Stimulated activated naive CD8-positive, alpha-beta T cell treated with anti-CD3 and anti-CD28 coated beads, Interleukin-15, amount 100 ng/mL, for 72 hours (primary cell): Measurements from ENCODE around the gene AUTS2.
A peak's percentile ranks its signal among the peaks of the same experiment; 100 is the strongest.

Source experiments
- ATAC-seq: fragments of 150-1000 bp; cut with Tn5 transposase; 2 replicates; pipeline ENCODE4 v1.10.0; 2021; ENCODE audit warnings: mild to moderate bottlenecking, moderate library complexity
- DNase-seq, 2 donors: peaks; one replicate each; pipeline ENCODE4 v3.0.0; 2021 to 2022
- H3K27ac Mint-ChIP-seq, 2 donors: one replicate each; pipeline ENCODE4 v1.8.0; 2022; ENCODE audit warnings: mild to moderate bottlenecking in 2 of 2, mixed read lengths in 2 of 2, moderate library complexity in 2 of 2
- H3K27me3 Mint-ChIP-seq: one replicate; pipeline ENCODE4 v1.8.0; 2022; ENCODE audit warnings: mixed read lengths
- H3K4me1 Mint-ChIP-seq: one replicate; pipeline ENCODE4 v1.8.0; 2022; ENCODE audit warnings: mild to moderate bottlenecking, mixed read lengths
- H3K4me3 Mint-ChIP-seq, 2 donors: one replicate each; pipeline ENCODE4 v1.8.0; 2022; ENCODE audit warnings: mild to moderate bottlenecking in 2 of 2, mixed read lengths in 2 of 2, moderate library complexity in 1 of 2
- H3K9me3 Mint-ChIP-seq, 2 donors: one replicate each; pipeline ENCODE4 v1.8.0; 2022; ENCODE audit warnings: mixed read lengths in 2 of 2

Gene AUTS2

DNA sequence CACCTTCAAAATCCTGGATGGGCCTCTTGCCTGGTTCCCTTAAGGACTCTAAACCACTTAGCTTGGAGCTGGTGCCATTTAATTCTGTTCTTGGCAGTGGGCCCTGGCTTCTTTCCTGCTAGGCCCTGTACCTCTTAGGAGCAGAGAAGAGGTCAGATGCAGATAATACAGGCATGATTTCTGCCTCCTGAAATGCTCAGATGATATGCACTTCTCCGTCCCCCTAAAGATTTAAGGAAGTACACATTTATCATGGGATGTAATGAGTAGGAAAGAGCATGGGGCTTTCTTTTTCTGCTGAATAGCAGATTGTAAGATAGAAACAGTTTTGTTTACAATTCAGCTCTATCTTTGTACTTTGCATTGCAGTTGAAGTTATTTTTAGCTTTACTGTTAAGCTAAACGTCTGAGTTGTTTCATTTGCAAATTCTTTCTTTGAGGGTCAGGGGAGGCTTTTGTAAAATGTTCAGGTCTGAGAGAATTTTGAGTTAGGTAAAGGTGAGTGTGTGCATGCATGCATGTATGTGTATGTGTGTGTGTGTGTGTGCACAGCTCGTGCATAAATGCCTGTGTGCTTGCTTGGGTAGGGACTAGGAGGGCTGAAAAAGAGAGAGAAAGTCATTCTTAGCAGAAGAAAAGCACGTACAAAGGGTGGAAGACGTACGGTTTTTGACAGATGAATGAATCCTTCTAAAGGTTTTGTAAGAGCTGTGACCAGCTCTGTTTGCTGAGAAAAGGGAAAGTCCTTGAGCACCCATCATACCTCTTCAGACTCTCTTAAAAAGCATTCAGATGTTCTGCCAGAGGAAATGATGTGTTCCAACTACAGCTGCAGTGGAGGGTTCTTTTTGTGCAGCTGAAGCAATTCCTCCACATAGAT lies 364.2 kb downstream of the AUTS2 start:
- ATAC-seq (no peak), DNase-seq (no peak)
- Mint-ChIP-seq H3K9me3 (no peaks in the 10 kb centered on the region), H3K4me3 (no peak overlapping the region), H3K4me1 (peaks cover 10% of the 10 kb centered on the region), H3K27ac (no peak overlapping the region), H3K27me3 (peaks cover 7% of the 10 kb centered on the region)

DNA sequence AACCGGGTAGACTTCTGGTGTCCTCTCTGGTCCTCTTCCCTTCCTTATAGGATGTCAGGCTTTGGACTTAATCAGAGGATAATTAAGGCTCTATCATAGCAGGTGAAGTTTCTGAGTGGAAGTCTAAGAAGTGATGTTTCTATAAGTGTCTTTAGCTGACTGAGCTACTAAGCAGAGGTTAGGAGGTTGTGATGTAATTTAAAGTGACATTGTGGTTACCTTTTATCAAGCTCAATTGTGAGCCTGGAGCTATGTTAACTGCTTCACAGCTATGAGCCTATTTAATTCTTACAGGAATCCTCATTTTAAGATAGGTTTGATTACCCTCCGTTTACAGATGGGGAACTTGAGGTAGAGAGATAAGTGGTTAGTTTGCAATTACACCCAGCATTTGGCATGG lies 365.1 kb downstream of the AUTS2 start:
- DNase-seq (no peak), ATAC-seq (no peak)
- Mint-ChIP-seq H3K4me3 (no peak overlapping the region), H3K9me3 (no peaks in the 10 kb centered on the region), H3K27me3 (peaks cover 17% of the 10 kb centered on the region), H3K4me1 (peaks cover 10% of the 10 kb centered on the region), H3K27ac (no peak overlapping the region)

- Mint-ChIP-seq H3K9me3 (no peaks in the 10 kb centered on the region), H3K27ac (no peak overlapping the region), H3K27me3 (peaks cover 19% of the 10 kb centered on the region), H3K4me3 (no peak overlapping the region), H3K4me1 (peaks cover 10% of the 10 kb centered on the region)
- ATAC-seq (no peak), DNase-seq (no peak)
These were observed 368.7 kb downstream of the AUTS2 start for GRCh38 chr7:69966766-69967591.

DNA sequence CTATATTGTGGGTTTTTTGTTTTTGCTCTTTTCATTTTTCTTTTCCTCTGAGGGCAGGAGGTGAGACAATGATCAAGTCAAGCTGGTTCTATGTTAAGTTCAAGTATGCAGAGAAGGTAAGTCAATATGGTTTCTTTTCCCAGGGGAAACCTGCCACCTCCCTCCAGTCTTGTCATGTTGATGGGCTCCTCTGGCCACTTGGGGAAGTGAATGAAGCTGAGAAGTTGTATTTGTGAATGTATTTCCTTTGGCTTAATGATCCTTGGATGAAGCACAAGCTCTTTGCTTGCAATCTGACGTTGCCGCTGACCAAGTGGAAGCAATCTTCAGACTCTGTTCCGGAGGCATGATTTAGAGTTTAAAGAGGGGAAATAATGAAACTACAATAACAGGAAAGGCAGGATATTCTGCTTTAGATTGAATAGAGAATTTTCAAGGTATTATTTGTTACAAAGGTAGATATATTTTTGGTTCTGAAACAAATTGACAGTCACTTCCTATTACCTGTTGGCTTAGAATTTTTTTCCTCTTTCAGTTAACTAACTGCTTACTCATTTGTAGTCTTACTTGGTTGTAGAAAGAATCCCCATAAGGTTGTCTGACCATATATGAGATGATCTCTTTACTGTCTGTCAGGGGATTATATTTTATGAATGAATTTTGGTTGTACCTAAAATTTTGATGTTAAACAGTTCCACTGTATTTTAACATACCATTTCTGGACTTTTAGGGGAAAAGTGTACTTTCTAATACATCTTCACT lies 369.6 kb downstream of the AUTS2 start:
- DNase-seq (no peak), ATAC-seq (no peak)
- H3K4me1 Mint-ChIP-seq = peaks cover 2% of the 10 kb centered on the region
- H3K9me3 Mint-ChIP-seq = no peaks in the 10 kb centered on the region
- no peak overlapping the region for H3K27ac Mint-ChIP-seq
- H3K4me3 Mint-ChIP-seq = no peak overlapping the region
- H3K27me3 Mint-ChIP-seq = peaks cover 19% of the 10 kb centered on the region

- no peaks in the 10 kb centered on the region for H3K4me1 Mint-ChIP-seq
- DNase-seq (no peak), ATAC-seq (no peak)
- H3K27me3 Mint-ChIP-seq = peaks cover 20% of the 10 kb centered on the region
- no peak overlapping the region for H3K4me3 Mint-ChIP-seq
- no peaks in the 10 kb centered on the region for H3K9me3 Mint-ChIP-seq
- H3K27ac Mint-ChIP-seq = no peak overlapping the region
These were observed 370.8 kb downstream of the AUTS2 start for GRCh38 chr7:69968969-69969556.

DNA sequence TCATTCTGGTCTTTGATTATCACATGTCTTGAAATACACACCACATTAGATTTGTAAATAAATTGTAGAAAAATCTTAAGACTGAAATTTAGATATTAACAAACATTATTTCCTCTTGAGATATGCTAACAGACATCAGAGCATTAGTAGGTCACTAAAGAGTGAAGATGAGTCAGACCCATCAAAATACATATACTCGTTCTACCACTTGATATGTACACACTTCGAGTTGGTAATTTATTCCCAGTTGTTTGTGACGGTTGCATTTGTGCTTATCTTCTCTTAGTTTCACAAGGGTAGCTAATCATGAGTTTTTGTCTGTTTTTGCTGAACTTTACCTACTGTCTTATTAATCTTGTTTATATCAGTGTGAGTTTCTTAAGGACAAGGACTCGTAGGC lies 383.4 kb downstream of the AUTS2 start:
- no peaks in the 10 kb centered on the region for H3K9me3 Mint-ChIP-seq
- H3K27ac Mint-ChIP-seq = no peak overlapping the region
- peaks cover 7% of the 10 kb centered on the region for H3K27me3 Mint-ChIP-seq
- ATAC-seq = no peak
- no peak for DNase-seq
- H3K4me1 Mint-ChIP-seq = no peaks in the 10 kb centered on the region
- H3K4me3 Mint-ChIP-seq = no peak overlapping the region

- H3K4me3 Mint-ChIP-seq = no peak overlapping the region
- H3K4me1 Mint-ChIP-seq = no peaks in the 10 kb centered on the region
- no peak for DNase-seq
- no peak for ATAC-seq
- no peaks in the 10 kb centered on the region for H3K9me3 Mint-ChIP-seq
- no peak overlapping the region for H3K27ac Mint-ChIP-seq
- H3K27me3 Mint-ChIP-seq = peaks cover 1% of the 10 kb centered on the region
These were observed 383.9 kb downstream of the AUTS2 start for GRCh38 chr7:69982197-69982596.

- ATAC-seq (no peak), DNase-seq (no peak)
- no peak overlapping the region for H3K27ac Mint-ChIP-seq
- H3K9me3 Mint-ChIP-seq = no peaks in the 10 kb centered on the region
- H3K4me1 Mint-ChIP-seq = no peaks in the 10 kb centered on the region
- peaks cover 21% of the 10 kb centered on the region for H3K27me3 Mint-ChIP-seq
- H3K4me3 Mint-ChIP-seq = no peak overlapping the region
These were observed 391.3 kb downstream of the AUTS2 start for GRCh38 chr7:69989551-69989950.

- Mint-ChIP-seq H3K4me3 (no peak overlapping the region), H3K27me3 (peaks cover 21% of the 10 kb centered on the region), H3K9me3 (no peaks in the 10 kb centered on the region), H3K27ac (no peak overlapping the region), H3K4me1 (no peaks in the 10 kb centered on the region)
- no peak for ATAC-seq
- DNase-seq = no peak
These were observed 394.7 kb downstream of the AUTS2 start for GRCh38 chr7:69992938-69993337.

GRCh38 chr7:69994218-69994617 lies 395.9 kb downstream of the AUTS2 start:
- Mint-ChIP-seq H3K27me3 (peaks cover 12% of the 10 kb centered on the region), H3K27ac (no peak overlapping the region), H3K9me3 (no peaks in the 10 kb centered on the region), H3K4me1 (no peaks in the 10 kb centered on the region), H3K4me3 (no peak overlapping the region)
- ATAC-seq (no peak), DNase-seq (no peak)

DNA sequence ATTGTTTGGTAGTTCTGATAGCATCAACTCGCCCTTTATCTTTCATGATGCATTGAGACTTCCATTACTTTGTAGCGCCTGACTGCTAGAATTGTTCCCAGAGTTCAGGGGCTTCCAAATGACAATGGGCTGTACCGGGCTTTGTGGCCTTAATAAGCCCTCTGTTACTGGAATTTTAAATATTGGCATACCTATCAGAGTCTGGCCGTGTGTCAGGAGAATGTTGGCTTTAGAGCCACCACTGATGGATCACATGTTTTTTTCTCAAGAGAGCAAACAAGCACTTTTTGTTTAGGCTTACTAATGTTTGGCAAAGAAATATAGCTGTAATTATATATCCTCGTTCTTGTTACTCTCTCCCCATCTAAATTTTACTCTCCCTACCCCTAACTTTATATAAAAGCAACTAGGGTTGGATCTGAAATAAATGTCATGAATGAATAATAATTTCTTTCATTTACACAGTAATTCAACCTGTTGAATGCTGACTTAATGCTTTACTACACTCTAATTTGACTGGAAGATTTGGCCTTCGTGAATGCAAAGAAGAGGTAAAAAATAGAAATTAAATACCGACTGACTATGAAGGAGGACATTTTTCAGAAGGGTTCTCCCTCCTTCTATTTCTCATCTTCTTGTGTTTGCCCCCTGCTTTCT lies 396.7 kb downstream of the AUTS2 start:
- H3K4me1 Mint-ChIP-seq = no peaks in the 10 kb centered on the region
- no peaks in the 10 kb centered on the region for H3K9me3 Mint-ChIP-seq
- H3K27ac Mint-ChIP-seq = no peak overlapping the region
- ATAC-seq = no peak
- no peak overlapping the region for H3K4me3 Mint-ChIP-seq
- DNase-seq = no peak
- peaks cover 8% of the 10 kb centered on the region for H3K27me3 Mint-ChIP-seq

DNA sequence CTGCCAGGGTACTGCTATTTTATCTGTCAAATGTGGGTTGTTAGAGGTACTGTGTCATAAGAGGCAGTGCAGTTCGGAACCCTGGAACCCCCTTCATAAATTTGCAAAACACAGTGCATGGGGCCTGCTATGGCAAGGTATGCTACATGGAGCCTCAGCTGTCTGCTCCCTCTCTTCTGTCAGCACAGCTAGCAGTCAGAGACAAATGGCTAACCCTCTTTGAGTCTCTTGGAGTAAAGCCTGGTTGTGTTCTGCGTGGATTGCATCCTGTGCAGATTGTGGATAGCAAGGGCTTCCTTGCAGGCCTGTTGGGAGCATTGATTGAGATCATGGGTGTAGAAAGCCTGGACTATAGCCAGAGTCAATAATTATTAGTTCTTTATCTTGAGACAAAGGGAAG lies 397.8 kb downstream of the AUTS2 start:
- no peaks in the 10 kb centered on the region for H3K4me1 Mint-ChIP-seq
- no peaks in the 10 kb centered on the region for H3K9me3 Mint-ChIP-seq
- ATAC-seq (no peak), DNase-seq (no peak)
- H3K27me3 Mint-ChIP-seq = peaks cover 8% of the 10 kb centered on the region
- no peak overlapping the region for H3K4me3 Mint-ChIP-seq
- H3K27ac Mint-ChIP-seq = no peak overlapping the region

DNA sequence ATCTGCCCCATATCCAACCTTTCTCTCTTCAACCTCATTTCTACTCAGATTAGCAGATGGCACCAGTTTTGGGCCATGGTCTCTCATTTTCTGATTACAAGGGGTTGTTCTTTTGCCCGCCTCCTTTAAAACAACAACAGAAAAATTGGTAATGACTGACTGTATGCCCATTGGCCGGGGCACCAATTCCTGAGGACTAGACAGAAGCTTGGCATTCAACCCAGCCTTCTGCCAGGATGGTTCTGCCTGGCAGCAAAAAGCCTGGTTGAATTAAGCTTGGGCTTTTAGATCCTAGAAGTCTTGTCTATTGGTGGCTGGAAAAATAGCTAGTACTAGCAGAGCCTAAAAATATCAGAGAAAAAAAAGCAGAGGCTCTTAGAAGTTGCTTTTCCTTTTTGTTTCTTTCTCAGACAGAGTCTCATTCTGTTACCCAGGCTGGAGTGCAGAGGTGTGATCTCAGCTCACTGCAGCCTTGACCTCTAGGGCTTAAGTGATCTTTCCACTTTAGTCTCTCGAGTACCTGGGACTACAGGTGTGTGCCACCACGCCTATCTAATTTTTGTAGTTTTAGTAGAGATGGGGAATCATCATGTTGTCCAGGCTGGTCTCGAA lies 402.6 kb downstream of the AUTS2 start:
- Mint-ChIP-seq H3K27ac (no peak overlapping the region), H3K27me3 (peaks cover 7% of the 10 kb centered on the region), H3K4me1 (peaks cover 6% of the 10 kb centered on the region), H3K4me3 (no peak overlapping the region), H3K9me3 (no peaks in the 10 kb centered on the region)
- ATAC-seq = no peak
- no peak for DNase-seq

- H3K27me3 Mint-ChIP-seq = peaks cover 7% of the 10 kb centered on the region
- no peaks in the 10 kb centered on the region for H3K9me3 Mint-ChIP-seq
- ATAC-seq = no peak
- H3K4me3 Mint-ChIP-seq = no peak overlapping the region
- H3K4me1 Mint-ChIP-seq = peaks cover 16% of the 10 kb centered on the region
- DNase-seq = no peak
- H3K27ac Mint-ChIP-seq = peak overlapping the region in 1 of 2 donors; percentile 79
These were observed 407.2 kb downstream of the AUTS2 start for GRCh38 chr7:70005480-70005879.

GRCh38 chr7:70005891-70006260 lies 407.6 kb downstream of the AUTS2 start:
- DNase-seq (no peak), ATAC-seq (no peak)
- Mint-ChIP-seq H3K9me3 (no peaks in the 10 kb centered on the region), H3K27me3 (peaks cover 7% of the 10 kb centered on the region), H3K4me3 (peak overlapping the region in 1 of 2 donors; percentile 14), H3K27ac (no peak overlapping the region), H3K4me1 (peaks cover 16% of the 10 kb centered on the region)
